22Rv1 (cell line): Measurements from ENCODE around the gene BTN3A1.

ENCODE experiments used
- CTCF ChIP-seq: fragments of 450-650 bp; IDR thresholded peaks from 2 replicates; pipeline ENCODE4 v1.5.1; 2017; ENCODE audit warnings: mild to moderate bottlenecking
- ZFX ChIP-seq: fragments of 450-650 bp; IDR thresholded peaks from 2 replicates; pipeline ENCODE4 v1.6.1; 2017; ENCODE audit warnings: antibody characterized with exemption, borderline replicate concordance

DNA sequence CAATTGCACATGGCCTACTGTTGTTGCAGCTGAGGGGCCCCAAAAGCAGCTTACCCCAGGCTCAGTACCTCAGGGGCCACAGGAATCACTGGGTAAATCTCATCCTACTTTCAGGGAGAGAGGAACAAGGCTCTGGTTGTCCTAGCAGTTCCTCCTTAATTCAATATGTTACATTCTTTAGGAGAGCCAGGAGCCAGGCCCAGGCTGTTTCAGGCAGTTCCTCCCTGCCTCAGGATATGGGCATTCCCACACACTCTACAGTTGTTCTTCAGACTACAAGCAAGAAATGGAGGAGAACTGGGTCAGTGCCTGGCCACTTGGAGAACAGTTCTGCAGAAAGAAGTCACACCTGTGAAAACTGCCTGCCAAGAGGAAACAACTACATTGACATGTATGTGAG is 46.7 kb upstream of the BTN3A1 start:
- no peak for TF ChIP-seq CTCF
- no peak for TF ChIP-seq ZFX
